Measurements from ENCODE around the gene ADRB2.

The ADRB2 gene

DNA sequence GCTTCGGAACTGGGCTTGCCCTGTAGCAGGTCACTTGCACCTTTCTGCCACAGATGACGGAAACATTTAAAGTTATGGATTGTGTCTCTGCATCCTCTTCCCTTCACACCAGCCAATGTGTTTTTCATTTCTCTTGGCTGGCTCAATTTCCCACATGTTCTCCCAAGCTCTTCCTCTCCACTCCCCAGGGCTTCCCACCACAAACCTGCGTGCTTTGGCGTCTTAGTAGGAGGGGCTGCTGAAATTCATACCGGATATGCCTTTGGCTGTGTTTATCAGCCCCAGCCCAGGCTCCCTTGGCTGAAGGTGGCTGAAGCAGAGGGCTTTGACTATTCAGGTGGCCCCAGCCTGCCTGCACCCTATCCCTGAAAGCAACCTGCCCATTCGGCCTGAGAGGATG lies 32.1 kb downstream of the ADRB2 start:
- TF ChIP-seq, protein P1, sequence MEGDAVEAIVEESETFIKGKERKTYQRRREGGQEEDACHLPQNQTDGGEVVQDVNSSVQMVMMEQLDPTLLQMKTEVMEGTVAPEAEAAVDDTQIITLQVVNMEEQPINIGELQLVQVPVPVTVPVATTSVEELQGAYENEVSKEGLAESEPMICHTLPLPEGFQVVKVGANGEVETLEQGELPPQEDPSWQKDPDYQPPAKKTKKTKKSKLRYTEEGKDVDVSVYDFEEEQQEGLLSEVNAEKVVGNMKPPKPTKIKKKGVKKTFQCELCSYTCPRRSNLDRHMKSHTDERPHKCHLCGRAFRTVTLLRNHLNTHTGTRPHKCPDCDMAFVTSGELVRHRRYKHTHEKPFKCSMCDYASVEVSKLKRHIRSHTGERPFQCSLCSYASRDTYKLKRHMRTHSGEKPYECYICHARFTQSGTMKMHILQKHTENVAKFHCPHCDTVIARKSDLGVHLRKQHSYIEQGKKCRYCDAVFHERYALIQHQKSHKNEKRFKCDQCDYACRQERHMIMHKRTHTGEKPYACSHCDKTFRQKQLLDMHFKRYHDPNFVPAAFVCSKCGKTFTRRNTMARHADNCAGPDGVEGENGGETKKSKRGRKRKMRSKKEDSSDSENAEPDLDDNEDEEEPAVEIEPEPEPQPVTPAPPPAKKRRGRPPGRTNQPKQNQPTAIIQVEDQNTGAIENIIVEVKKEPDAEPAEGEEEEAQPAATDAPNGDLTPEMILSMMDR (IDR thresholded peaks at IDR 0.05; ENCODE audit: insufficient read depth, low read length, poor library complexity, severe bottlenecking): no peak
- no peak for TF ChIP-seq EZH2phosphoT487 (conservative IDR thresholded peaks at IDR 0.05; ENCODE audit: low read length)
- H3F3A ChIP-seq (ENCODE audit: insufficient read depth): no peaks in the 10 kb centered on the region
- H4K20me1 ChIP-seq (ENCODE audit: low read depth, low read length): no peaks in the 10 kb centered on the region
- no peak overlapping the region for H2AFZ ChIP-seq (ENCODE audit: low read depth, low read length, severe bottlenecking)
- H3K9ac ChIP-seq (ENCODE audit: low read length): no peak overlapping the region
- H3K27ac ChIP-seq (ENCODE audit: low read depth, low read length): no peak overlapping the region
- H3K27me3 ChIP-seq (ENCODE audit: low read length): no peaks in the 10 kb centered on the region
- H3K4me2 ChIP-seq (ENCODE audit: low read depth, low read length, poor library complexity, severe bottlenecking): no peak overlapping the region
- H3K4me3 ChIP-seq (ENCODE audit: insufficient read depth, low read length, poor library complexity, severe bottlenecking): no peak overlapping the region
- no peaks in the 10 kb centered on the region for H3K9me3 ChIP-seq (ENCODE audit: insufficient read depth, low read length)
- H3K79me2 ChIP-seq (ENCODE audit: insufficient read depth, low read length): no peaks in the 10 kb centered on the region
- no peaks in the 10 kb centered on the region for H3K36me3 ChIP-seq (ENCODE audit: low read length)
- H3K9me2 ChIP-seq (replicated peaks; ENCODE audit: insufficient read depth, low read length): no peaks in the 10 kb centered on the region

DNA sequence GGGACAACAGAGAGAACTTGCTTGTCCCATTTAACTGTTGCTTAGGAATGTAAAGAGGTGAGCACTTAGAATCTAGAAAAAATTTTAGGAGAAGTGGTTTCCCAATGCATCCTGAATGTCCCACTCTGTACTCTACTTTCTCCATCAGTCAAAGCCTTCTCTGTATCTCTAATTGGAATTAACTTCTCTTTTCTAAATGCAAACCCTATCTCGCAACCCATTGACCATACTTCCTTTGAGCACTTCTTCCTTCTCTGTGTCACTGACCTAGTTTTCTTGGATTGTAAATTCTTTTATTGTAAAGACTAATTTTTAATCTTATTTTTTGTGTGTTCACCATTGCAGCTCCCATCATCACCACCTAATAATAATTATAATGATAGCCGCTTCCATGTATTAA lies 33.3 kb downstream of the ADRB2 start:
- Histone ChIP-seq H3K9ac (ENCODE audit: low read length) (no peak overlapping the region), H3K4me3 (ENCODE audit: insufficient read depth, low read length, poor library complexity, severe bottlenecking) (no peak overlapping the region), H3K79me2 (ENCODE audit: insufficient read depth, low read length) (no peaks in the 10 kb centered on the region), H3K27me3 (ENCODE audit: low read length) (no peaks in the 10 kb centered on the region), H3K36me3 (ENCODE audit: low read length) (no peaks in the 10 kb centered on the region), H4K20me1 (ENCODE audit: low read depth, low read length) (no peaks in the 10 kb centered on the region), H3F3A (ENCODE audit: insufficient read depth) (no peaks in the 10 kb centered on the region), H2AFZ (ENCODE audit: low read depth, low read length, severe bottlenecking) (no peak overlapping the region), H3K4me2 (ENCODE audit: low read depth, low read length, poor library complexity, severe bottlenecking) (no peak overlapping the region), H3K9me3 (ENCODE audit: insufficient read depth, low read length) (no peaks in the 10 kb centered on the region), H3K27ac (ENCODE audit: low read depth, low read length) (no peak overlapping the region), H3K9me2 (replicated peaks; ENCODE audit: insufficient read depth, low read length) (no peaks in the 10 kb centered on the region)
- TF ChIP-seq EZH2phosphoT487 (conservative IDR thresholded peaks at IDR 0.05; ENCODE audit: low read length): no peak
- TF ChIP-seq, protein P1 (IDR thresholded peaks at IDR 0.05; ENCODE audit: insufficient read depth, low read length, poor library complexity, severe bottlenecking): no peak

DNA sequence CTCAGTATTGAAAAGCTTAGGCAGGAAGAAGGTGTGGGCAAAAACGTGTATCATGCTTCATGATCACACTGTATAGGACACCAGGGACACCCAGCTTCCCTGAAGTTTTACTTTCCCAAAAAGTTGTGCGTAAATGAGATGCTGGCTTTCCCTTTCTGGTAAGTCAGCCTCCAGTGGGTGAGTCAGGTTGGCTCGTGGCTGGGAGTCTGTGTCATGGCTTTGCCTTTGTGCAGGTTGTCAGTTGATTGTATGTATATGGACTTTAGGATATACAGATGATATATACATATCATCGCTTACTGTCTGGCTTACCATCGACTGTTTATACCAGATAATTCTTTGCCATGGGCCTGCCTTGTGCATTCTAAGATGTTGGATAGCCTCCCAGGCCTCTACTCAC lies 34.2 kb downstream of the ADRB2 start:
- no peak for TF ChIP-seq EZH2phosphoT487 (conservative IDR thresholded peaks at IDR 0.05; ENCODE audit: low read length)
- TF ChIP-seq, protein P1 (IDR thresholded peaks at IDR 0.05; ENCODE audit: insufficient read depth, low read length, poor library complexity, severe bottlenecking): no peak
- Histone ChIP-seq H3K36me3 (ENCODE audit: low read length) (no peaks in the 10 kb centered on the region), H3K27me3 (ENCODE audit: low read length) (no peaks in the 10 kb centered on the region), H3K9me2 (replicated peaks; ENCODE audit: insufficient read depth, low read length) (no peaks in the 10 kb centered on the region), H3K9me3 (ENCODE audit: insufficient read depth, low read length) (no peaks in the 10 kb centered on the region), H2AFZ (ENCODE audit: low read depth, low read length, severe bottlenecking) (no peak overlapping the region), H3K4me2 (ENCODE audit: low read depth, low read length, poor library complexity, severe bottlenecking) (no peak overlapping the region), H3K4me3 (ENCODE audit: insufficient read depth, low read length, poor library complexity, severe bottlenecking) (no peak overlapping the region), H3K79me2 (ENCODE audit: insufficient read depth, low read length) (no peaks in the 10 kb centered on the region), H3F3A (ENCODE audit: insufficient read depth) (no peaks in the 10 kb centered on the region), H3K9ac (ENCODE audit: low read length) (no peak overlapping the region), H4K20me1 (ENCODE audit: low read depth, low read length) (no peaks in the 10 kb centered on the region), H3K27ac (ENCODE audit: low read depth, low read length) (no peak overlapping the region)
